HepG2 (cell line): ENCODE data around the gene FAM222A. TPM values are rescaled to one million over a fixed set of nuclear protein-coding genes. Genes with fewer than 3 reads are reported as not detected.
A peak's percentile ranks its signal among the peaks of the same experiment; 100 is the strongest.

Source experiments
- CBX2 ChIP-seq, 2 experiments: fragments of 200-600 bp in 1 of 2; sonication (generic); formaldehyde crosslinking in 1 of 2; IDR thresholded peaks; 2 replicates each; pipeline versions ENCODE4 v1.7.0 to v1.8.1; 2018 to 2022; ENCODE audit warnings: low read depth in 2 of 2, low read length in 1 of 2, mild to moderate bottlenecking in 1 of 2, missing genetic modification reagents in 1 of 2
- CSRNP2 ChIP-seq: sonication (generic); formaldehyde crosslinking; conservative IDR thresholded peaks from 2 replicates; pipeline ENCODE4 v1.8.0; 2022; ENCODE audit warnings: low read depth, missing genetic modification reagents
- DMTF1 ChIP-seq: sonication (generic); formaldehyde crosslinking; IDR thresholded peaks from 2 replicates; pipeline ENCODE4 v1.4.0; 2020; ENCODE audit warnings: mild to moderate bottlenecking, missing genetic modification reagents
- GATAD2A ChIP-seq: IDR thresholded peaks from 2 replicates; pipeline ENCODE4 v1.6.1; 2016
- SP140L ChIP-seq: sonication (generic); formaldehyde crosslinking; IDR thresholded peaks from 2 replicates; pipeline ENCODE4 v1.4.0; 2020; ENCODE audit warnings: missing genetic modification reagents, borderline replicate concordance
- TEAD3 ChIP-seq: optimal IDR thresholded peaks from 2 replicates; pipeline ENCODE3; 2016; ENCODE audit warnings: borderline replicate concordance
- ZBED4 ChIP-seq: sonication (generic); formaldehyde crosslinking; IDR thresholded peaks from 2 replicates; pipeline ENCODE4 v1.4.0; 2020; ENCODE audit warnings: missing genetic modification reagents, borderline replicate concordance
- ZFP91 ChIP-seq: sonication (generic); formaldehyde crosslinking; IDR thresholded peaks from 2 replicates; pipeline ENCODE4 v1.9.0; 2022; ENCODE audit warnings: missing genetic modification reagents, mild to moderate bottlenecking, borderline replicate concordance
- ZHX1 ChIP-seq: sonication (generic); formaldehyde crosslinking; IDR thresholded peaks from 2 replicates; pipeline ENCODE4 v1.8.1; 2022; ENCODE audit warnings: low read depth, mild to moderate bottlenecking, missing genetic modification reagents
- ZNF543 ChIP-seq: sonication (generic); formaldehyde crosslinking; IDR thresholded peaks from 2 replicates; pipeline ENCODE4 v1.4.0; 2020; ENCODE audit warnings: mild to moderate bottlenecking, missing genetic modification reagents
- ZNF766 ChIP-seq: sonication (generic); formaldehyde crosslinking; IDR thresholded peaks from 2 replicates; pipeline ENCODE4 v1.5.0; 2020; ENCODE audit warnings: missing genetic modification reagents, borderline replicate concordance
- ZNF788 ChIP-seq: sonication (generic); formaldehyde crosslinking; IDR thresholded peaks from 2 replicates; pipeline ENCODE4 v1.5.0; 2020; ENCODE audit warnings: mild to moderate bottlenecking, missing genetic modification reagents, borderline replicate concordance
- polyA plus RNA-seq, 8 experiments: library from polyadenylated mRNA; depleted of rRNA in 3 of 8; stranded (reverse) in 7 of 8; unstranded in 1 of 8; fragments of >200 nt; fragmentation: Illumina TruSeq in 4 of 8; extraction: Trizol in 4 of 8; gene quantifications; 2 replicates each; pipeline versions ENCODE4 v1.2.1 to v1.2.3, GENCODE V29; 2011 to 2016; ENCODE audit warnings: low read depth in 4 of 8, missing spikeins in 1 of 8, mixed read lengths in 1 of 8; ENCODE audit not compliant: insufficient read depth in 1 of 8
- total RNA-seq, 5 experiments: library from RNA; depleted of rRNA; stranded (reverse); fragments of >200 nt; fragmentation: Illumina TruSeq; extraction: Trizol; gene quantifications; 2 replicates each; pipeline ENCODE4 v1.2.3, GENCODE V29; 2016; ENCODE audit warnings: low read depth in 1 of 5

Gene FAM222A
- total and polyA plus RNA-seq, 2 of the 13 experiments (the other 11 are each of a cell fraction or from before 2014, with no cell fraction given) = 2.7 to 9.6 TPM

GRCh38 chr12:109741970-109742703, 28.5 kb downstream of the FAM222A start (continued):
- TF ChIP-seq ZHX1 (CRISPR knock-in tag) (peak; percentile 56; the same call in 1 of the 2 replicates), GATAD2A (CRISPR knock-in tag) (peak; percentile 78), ZNF788 (CRISPR knock-in tag) (peak; percentile 74; the same call in 1 of the 2 replicates), SP140L (CRISPR knock-in tag) (no peak), ZNF766 (peak; percentile 39; the same call in 1 of the 2 replicates), CBX2 (IDR thresholded peaks at IDR 0.05; ENCODE audit: low read depth, low read length) (no peak), CBX2 (CRISPR knock-in tag; IDR thresholded peaks at IDR 0.05; ENCODE audit: low read depth) (no peak), ZNF543 (CRISPR knock-in tag) (0 out of 2 replicates have a peak, but pooled peaks have one; percentile 51), DMTF1 (no peak), TEAD3 (CRISPR knock-in tag) (peak; percentile 55), CSRNP2 (no peak), ZFP91 (CRISPR knock-in tag) (peak; percentile 69; the same call in 1 of the 2 replicates), ZBED4 (CRISPR knock-in tag) (0 out of 2 replicates have a peak, but pooled peaks have one; percentile 36)
